Pancreas (tissue), 10 donors: Measurements from ENCODE around the gene ARHGAP35. TPM values are rescaled to one million over a fixed set of nuclear protein-coding genes. Genes with fewer than 3 reads are reported as not detected.
"Not testable (repeated sequence)": the region's sequence is repeated elsewhere in the genome, so short reads cannot be mapped to it uniquely, and the experiment has no call there.

ENCODE experiments used
- ATAC-seq, 4 donors: fragments of 200-7000 bp; cut with Tn5 transposase; one replicate each; pipeline versions ENCODE4 v1.8.0 to v1.9.1; 2020; ENCODE audit warnings: mild to moderate bottlenecking in 4 of 4, moderate library complexity in 4 of 4
- DNase-seq, 6 donors: peaks; one replicate each; pipeline ENCODE4 v3.0.0-alpha.2; 2020
- FAIRE-seq: peaks from 2 replicates; lab custom pipeline; 2012; peaks lifted over from hg19 to GRCh38; lab: Jason Lieb, UNC
- H3K27ac ChIP-seq, 4 donors: fragments of 200-600 bp; sonication (generic); 1 replicate in 3 of 4; 2 replicates in 1 of 4; pipeline versions ENCODE4 v1.5.0 to v1.8.0; 2020
- H3K27me3 ChIP-seq, 4 donors: fragments of 200-600 bp; one replicate each; pipeline ENCODE4 v1.8.0; 2021
- H3K36me3 ChIP-seq, 3 donors: fragments of 200-600 bp; sonication (generic) in 1 of 3; one replicate each; pipeline versions ENCODE4 v1.5.0 to v1.8.0; 2020 to 2021
- H3K4me1 ChIP-seq, 3 donors: fragments of 200-600 bp; one replicate each; pipeline ENCODE4 v1.8.0; 2021
- H3K4me3 ChIP-seq, 4 donors: fragments of 200-600 bp; sonication (generic) in 2 of 4; one replicate each; pipeline versions ENCODE4 v1.5.0 to v1.8.0; 2020 to 2021
- H3K9me3 ChIP-seq, 4 donors: fragments of 200-600 bp; one replicate each; pipeline ENCODE4 v1.8.0; 2021
- WGBS, 2 donors: extraction: QIAGEN DNeasy Blood & Tissue Kit; methylation state at CpG; one replicate each; pipeline ENCODE4 v1.1.7; 2013; 5-methylcytosine and 5-hydroxymethylcytosine counted together
- intact Hi-C, 3 donors: fragments of 100-400 bp; cut with DNase I; formaldehyde crosslinking; loops; one replicate each; pipeline versions ENCODE4 v1.11.1 to v1.14.2; 2022
- polyA plus RNA-seq, 2 donors: library from polyadenylated mRNA; stranded (reverse); fragments of 200-250 nt; gene quantifications; one replicate each; pipeline ENCODE4 v1.2.3, GENCODE V29; 2013
- total RNA-seq, 6 donors: library from RNA; stranded (reverse); fragmentation: NEBNext Ultra II Directional in 4 of 6; extraction: Animal tissue kit (Norgen Biotek cat#: 25700) in 4 of 6; gene quantifications; one replicate each; pipeline versions ENCODE4 v1.2.1 to v1.2.4, GENCODE V29; 2021 to 2023
- TF ChIP-seq, protein P1 (sequence below), 4 donors: fragments of 200-600 bp; sonication (generic) in 3 of 4; IDR thresholded peaks; one replicate each; pipeline versions ENCODE4 v1.5.0 to v1.8.0; 2021; ENCODE audit warnings: antibody characterized with exemption in 4 of 4
- donor health status: healthy with polysubstance abuse.
- donor health status: DM: no; HTN: no; CAD: no; lungs with moderate emphysema.
- donor health status: DM: no; HTN: no; CAD: no.
- donor health status: control.
- donor health status: control.
- donor health status: Bipolar disorder and iron deficiency.
- donor health status: DM: yes; HTN: yes; CAD: no.
- donor health status: DM: no; HTN: no; CAD: no.
- donor health status: DM: no; HTN: no; CAD: no.
- donor health status: DM: yes; HTN: yes; CAD: no.

ARHGAP35 gene
- total and polyA plus RNA-seq, 8 donors = 8.4 to 26.8 (median 18.9) TPM

DNA sequence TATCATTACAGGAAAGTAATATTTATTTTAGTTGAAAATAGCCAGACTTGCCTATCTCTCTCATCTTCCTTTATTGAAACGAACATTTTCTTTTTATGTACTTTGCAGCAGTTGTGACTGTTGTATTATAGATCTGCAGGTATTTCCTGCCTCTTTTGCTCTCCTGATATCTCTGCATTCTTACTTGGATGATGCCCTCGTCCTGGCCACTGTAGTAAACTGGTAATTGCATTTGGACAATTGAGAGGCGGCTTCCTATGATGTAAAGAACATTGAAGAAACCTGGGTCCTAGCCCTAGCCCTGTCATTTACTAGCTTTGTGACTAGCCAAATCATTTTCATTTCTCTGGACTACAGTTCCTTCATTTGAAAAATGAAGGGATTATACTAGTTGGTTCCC lies 6.4 kb downstream of the ARHGAP35 start:
- DNase-seq (no peak), FAIRE-seq (no peak), ATAC-seq (no peak)
- Histone ChIP-seq H3K36me3 (no peaks in the 10 kb centered on the region), H3K27ac (no peak overlapping the region), H3K9me3 (no peaks in the 10 kb centered on the region), H3K4me1 (peaks cover 13 to 52% (median 24%) of the 10 kb centered on the region in 3 donors), H3K4me3 (no peak overlapping the region), H3K27me3 (no peaks in the 10 kb centered on the region)
- TF ChIP-seq, protein P1, sequence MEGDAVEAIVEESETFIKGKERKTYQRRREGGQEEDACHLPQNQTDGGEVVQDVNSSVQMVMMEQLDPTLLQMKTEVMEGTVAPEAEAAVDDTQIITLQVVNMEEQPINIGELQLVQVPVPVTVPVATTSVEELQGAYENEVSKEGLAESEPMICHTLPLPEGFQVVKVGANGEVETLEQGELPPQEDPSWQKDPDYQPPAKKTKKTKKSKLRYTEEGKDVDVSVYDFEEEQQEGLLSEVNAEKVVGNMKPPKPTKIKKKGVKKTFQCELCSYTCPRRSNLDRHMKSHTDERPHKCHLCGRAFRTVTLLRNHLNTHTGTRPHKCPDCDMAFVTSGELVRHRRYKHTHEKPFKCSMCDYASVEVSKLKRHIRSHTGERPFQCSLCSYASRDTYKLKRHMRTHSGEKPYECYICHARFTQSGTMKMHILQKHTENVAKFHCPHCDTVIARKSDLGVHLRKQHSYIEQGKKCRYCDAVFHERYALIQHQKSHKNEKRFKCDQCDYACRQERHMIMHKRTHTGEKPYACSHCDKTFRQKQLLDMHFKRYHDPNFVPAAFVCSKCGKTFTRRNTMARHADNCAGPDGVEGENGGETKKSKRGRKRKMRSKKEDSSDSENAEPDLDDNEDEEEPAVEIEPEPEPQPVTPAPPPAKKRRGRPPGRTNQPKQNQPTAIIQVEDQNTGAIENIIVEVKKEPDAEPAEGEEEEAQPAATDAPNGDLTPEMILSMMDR (IDR thresholded peaks at IDR 0.05) = no peak
- intact Hi-C loops = loop anchor here in 1 of 3 donors (10.0 kb wide), 1 partner anchor 58 kb away; no protein-coding TSS in a partner anchor
- 37 to 40% methylated on average over 3 of the region's 3 CpGs for WGBS, 2 donors

DNA sequence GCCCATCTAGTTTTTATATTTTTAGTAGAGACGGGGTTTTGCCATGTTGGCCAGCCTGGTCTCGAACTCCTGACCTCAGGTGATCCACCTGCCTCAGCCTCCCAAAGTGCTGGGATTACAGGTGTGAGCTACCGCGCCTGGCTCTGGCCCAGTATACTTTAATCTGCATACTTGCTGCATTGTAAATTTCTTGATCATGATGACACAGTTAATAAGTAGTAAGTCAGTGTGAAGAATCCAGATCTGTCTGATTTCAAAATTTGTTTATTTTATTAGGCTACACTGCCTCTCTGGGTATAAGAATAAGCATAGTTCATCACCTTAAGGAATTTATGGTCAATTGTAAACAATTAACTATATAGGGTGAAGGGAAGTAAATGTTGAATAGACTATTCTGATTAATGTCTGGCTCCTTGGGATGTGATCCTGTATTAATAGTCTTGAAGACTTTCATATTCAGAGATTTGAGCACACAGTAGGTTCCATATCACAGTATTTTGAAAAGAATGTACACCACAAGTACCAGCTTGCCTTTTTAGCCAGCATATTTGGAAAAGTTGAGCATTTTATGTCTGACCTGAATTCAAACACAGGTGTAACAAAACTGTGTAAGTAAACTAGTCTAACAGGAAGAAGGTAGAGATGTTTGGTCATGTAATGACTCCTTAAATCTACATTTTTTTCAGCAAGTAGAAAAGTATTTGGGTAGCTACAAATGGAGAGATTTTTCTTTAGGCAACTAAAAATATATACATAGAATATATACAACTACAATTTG lies 7.4 kb downstream of the ARHGAP35 start:
- FAIRE-seq (no peak), ATAC-seq (no peak), DNase-seq (no peak)
- WGBS, 2 donors = 84 to 89% methylated on average over 4 of the region's 4 CpGs
- intact Hi-C loops = loop anchor here in 1 of 3 donors (10.0 kb wide), 1 partner anchor 57 kb away; no protein-coding TSS in a partner anchor
- no peaks in the 10 kb centered on the region for H3K27me3 ChIP-seq
- TF ChIP-seq, protein P1 (IDR thresholded peaks at IDR 0.05) = no peak
- H3K27ac ChIP-seq = no peak overlapping the region
- H3K4me3 ChIP-seq = no peak overlapping the region
- H3K36me3 ChIP-seq = no peaks in the 10 kb centered on the region
- H3K9me3 ChIP-seq = no peaks in the 10 kb centered on the region
- H3K4me1 ChIP-seq = peaks cover 10 to 42% (median 19%) of the 10 kb centered on the region in 3 donors

- H3K4me3 ChIP-seq, intact Hi-C loops, FAIRE-seq, H3K27me3 ChIP-seq, DNase-seq, ATAC-seq, H3K9me3 ChIP-seq, H3K36me3 ChIP-seq, H3K27ac ChIP-seq: not testable (repeated sequence)
- H3K4me1 ChIP-seq = peaks cover 0 to 20% (median 0%) of the 10 kb centered on the region in 3 donors
- WGBS, 2 donors = 84 to 87% methylated on average over 5 of the region's 5 CpGs
Observed at GRCh38 chr19:46871173-46871572, 10.4 kb downstream of the ARHGAP35 start.

- DNase-seq = no peak
- intact Hi-C loops = no loop called here
- Histone ChIP-seq H3K27ac (no peak overlapping the region), H3K27me3 (no peaks in the 10 kb centered on the region), H3K36me3 (no peaks in the 10 kb centered on the region), H3K4me1 (peaks cover 0 to 4% (median 0%) of the 10 kb centered on the region in 3 donors), H3K9me3 (no peaks in the 10 kb centered on the region), H3K4me3 (no peak overlapping the region)
- FAIRE-seq = no peak
- TF ChIP-seq, protein P1 (IDR thresholded peaks at IDR 0.05) = no peak
- no peak for ATAC-seq
- 87% methylated on average over 4 of the region's 4 CpGs for WGBS, 2 donors
Observed at GRCh38 chr19:46872967-46873366, 12.2 kb downstream of the ARHGAP35 start.

GRCh38 chr19:46875234-46875633 lies 14.4 kb downstream of the ARHGAP35 start:
- Histone ChIP-seq H3K27ac (no peak overlapping the region), H3K36me3 (no peaks in the 10 kb centered on the region), H3K4me3 (no peak overlapping the region), H3K4me1 (no peaks in the 10 kb centered on the region), H3K27me3 (no peaks in the 10 kb centered on the region), H3K9me3 (no peaks in the 10 kb centered on the region)
- intact Hi-C loops = no loop called here
- TF ChIP-seq, protein P1 (IDR thresholded peaks at IDR 0.05) = no peak
- ATAC-seq (no peak), DNase-seq (no peak), FAIRE-seq (no peak)
- 80 to 86% methylated on average over 4 of the region's 4 CpGs for WGBS, 2 donors
